ENCODE measurements around the gene MYO7B.

MYO7B gene

DNA sequence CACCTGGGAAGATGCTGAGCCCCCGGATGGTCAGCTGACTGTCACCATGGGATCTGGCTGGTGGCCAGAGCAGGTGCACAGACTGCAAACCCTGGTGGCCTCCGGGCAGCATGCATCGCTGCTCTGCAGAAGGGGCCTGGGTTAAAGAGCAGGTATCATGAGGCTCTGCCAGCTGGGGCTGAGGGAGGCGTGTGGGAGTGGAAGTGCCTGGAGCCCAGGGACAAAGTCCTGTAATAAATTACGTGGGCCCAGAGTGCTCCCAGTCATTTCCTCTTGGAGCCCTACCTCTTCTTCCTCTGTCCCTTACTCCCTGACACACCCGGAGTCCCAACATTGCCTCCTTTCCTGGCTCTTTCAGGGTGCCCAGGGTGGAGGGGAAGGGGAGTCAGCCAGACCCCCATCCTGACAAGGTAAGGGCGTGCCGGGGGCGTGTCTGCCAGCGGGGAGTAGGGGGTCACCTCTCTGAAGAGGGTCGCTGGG is at the start of gene MYO7B:
TSS of gene MYO7B (plus strand) at position 262 of the 480 bp plus-strand sequence. CDS start 24,040 bp downstream, outside the sequence.
- DNase-seq (ENCODE audit: insufficient read length, low spot score) = no peak
- no peak for TF ChIP-seq POLR2A (IDR thresholded peaks at IDR 0.05; ENCODE audit: low read depth, low read length)

DNA sequence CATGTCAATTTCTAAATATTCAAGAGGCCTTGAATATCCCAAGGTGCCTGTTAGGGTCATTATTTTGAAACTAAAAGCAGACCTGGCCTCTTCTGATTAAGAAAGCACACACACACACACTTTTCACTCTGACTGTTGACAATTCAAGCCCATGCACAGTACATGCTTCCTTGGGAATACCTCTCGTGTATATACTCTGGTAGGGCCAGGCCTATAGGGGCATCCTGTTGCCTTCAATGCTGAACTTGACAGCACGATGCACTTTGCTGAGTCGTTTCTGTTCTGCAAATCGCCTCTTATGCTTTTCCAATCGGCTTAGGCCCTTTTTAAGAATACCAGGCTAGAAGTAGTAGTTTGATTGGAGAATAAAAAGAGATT is 49.8 kb upstream of the MYO7B start:
- DNase-seq (ENCODE audit: insufficient read length, low spot score) (no peak), FAIRE-seq (no peak)
- no peak for TF ChIP-seq POLR2A (IDR thresholded peaks at IDR 0.05; ENCODE audit: low read depth, low read length)

More for the DNA sequence above, at the start of gene MYO7B:
- FAIRE-seq = no peak

DNA sequence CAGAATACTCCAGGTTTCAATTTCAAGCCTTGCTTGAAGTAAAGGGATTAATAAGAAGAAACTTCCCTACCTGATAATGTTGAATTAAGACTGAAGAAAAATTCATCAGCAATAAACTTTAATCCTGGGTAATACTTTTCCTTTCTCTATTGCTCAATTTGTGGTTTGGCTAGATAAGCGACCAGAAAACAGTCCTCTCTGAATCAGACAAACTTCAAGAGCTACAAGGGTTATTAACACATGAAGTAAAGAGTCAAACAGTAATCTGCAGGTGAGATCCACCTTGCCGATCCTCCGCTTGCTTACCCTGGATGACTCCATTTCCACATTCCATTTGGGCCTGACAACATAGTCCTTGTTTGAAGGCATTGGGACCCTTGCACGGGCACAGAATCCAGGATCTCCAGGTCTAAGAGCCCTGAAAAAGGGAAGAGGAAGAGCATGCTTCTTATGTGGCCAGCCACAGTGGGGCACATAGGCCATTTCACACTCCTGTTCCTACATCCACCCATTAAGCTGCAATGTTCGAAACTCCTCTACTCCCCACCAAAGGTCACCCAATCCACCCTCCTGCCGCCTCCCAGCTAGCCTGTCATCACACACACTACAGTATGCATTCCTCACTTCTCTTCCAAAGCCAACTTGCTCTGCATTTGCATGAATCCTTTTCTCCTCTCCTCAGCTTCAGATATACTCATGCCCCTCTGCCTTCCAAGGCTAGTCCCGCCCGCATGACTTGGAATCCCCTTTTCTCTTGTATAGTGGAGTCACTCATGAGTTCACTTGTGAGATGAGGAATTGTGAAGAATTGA is 49.0 kb upstream of the MYO7B start:
- TF ChIP-seq POLR2A (IDR thresholded peaks at IDR 0.05; ENCODE audit: low read depth, low read length) = no peak
- FAIRE-seq (no peak), DNase-seq (ENCODE audit: insufficient read length, low spot score) (no peak)

DNA sequence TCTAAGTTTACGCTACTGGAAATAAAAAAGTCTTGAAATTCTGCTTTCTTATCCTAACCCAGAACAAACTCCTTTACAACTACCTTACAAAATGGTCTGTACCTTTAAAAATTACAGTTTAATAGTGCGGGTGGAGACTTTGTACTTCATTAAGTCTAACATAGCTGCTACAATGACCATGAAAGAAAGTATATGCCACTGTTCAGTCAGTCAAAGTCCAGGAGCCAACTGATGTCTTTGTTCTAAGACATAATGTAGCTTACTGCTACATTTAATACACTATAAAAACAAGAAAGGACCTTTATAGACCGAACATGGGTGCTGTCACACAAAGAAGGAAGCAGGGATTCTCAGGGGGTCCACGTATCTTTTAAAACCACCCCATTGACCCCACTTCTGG is 45.2 kb upstream of the MYO7B start:
- TF ChIP-seq POLR2A (IDR thresholded peaks at IDR 0.05; ENCODE audit: low read depth, low read length) = no peak
- DNase-seq (ENCODE audit: insufficient read length, low spot score) = no peak
- no peak for FAIRE-seq

DNA sequence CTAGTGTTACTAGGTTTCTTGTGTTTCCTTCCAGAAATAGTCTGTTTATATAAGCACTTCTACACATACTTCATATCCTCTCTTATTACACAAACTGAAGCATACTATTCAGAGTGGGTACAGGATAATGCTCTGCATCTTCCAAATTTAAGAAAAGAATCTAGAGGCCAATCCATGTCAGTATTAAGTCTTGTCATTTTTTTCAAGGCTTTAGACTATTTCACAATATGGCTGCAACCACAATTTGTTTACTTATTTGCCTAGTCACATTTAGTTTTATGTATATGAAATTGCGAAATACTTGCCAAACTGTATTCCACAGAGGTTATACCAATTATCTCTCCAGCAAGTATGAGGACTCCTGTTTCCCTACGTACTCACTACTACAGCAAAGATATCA is 37.1 kb upstream of the MYO7B start:
- FAIRE-seq = no peak

DNA sequence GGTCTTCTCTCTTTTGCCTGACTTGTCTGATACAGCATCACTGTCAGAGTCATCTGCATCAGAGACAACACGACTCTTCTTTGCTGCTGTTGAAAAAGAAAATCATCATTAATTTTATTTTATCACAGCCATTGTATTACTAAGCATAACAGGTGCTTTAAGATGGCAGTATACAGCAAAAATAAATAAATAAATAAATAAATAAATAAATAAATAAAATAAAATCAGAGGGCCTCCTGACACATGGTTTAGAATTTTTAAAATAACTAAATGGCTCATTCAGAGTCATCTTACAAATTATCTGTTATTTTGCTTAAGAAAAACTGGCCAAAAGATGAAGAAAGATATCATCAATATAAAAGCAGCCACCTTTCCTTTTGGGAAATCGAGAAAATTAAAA is 32.0 kb upstream of the MYO7B start:
- DNase-seq (ENCODE audit: insufficient read length, low spot score) (no peak), FAIRE-seq (no peak)
- TF ChIP-seq POLR2A (IDR thresholded peaks at IDR 0.05; ENCODE audit: low read depth, low read length) = no peak

More for the DNA sequence above, 37.1 kb upstream of the MYO7B start:
- no peak for DNase-seq (ENCODE audit: insufficient read length, low spot score)
- no peak for TF ChIP-seq POLR2A (IDR thresholded peaks at IDR 0.05; ENCODE audit: low read depth, low read length)

DNA sequence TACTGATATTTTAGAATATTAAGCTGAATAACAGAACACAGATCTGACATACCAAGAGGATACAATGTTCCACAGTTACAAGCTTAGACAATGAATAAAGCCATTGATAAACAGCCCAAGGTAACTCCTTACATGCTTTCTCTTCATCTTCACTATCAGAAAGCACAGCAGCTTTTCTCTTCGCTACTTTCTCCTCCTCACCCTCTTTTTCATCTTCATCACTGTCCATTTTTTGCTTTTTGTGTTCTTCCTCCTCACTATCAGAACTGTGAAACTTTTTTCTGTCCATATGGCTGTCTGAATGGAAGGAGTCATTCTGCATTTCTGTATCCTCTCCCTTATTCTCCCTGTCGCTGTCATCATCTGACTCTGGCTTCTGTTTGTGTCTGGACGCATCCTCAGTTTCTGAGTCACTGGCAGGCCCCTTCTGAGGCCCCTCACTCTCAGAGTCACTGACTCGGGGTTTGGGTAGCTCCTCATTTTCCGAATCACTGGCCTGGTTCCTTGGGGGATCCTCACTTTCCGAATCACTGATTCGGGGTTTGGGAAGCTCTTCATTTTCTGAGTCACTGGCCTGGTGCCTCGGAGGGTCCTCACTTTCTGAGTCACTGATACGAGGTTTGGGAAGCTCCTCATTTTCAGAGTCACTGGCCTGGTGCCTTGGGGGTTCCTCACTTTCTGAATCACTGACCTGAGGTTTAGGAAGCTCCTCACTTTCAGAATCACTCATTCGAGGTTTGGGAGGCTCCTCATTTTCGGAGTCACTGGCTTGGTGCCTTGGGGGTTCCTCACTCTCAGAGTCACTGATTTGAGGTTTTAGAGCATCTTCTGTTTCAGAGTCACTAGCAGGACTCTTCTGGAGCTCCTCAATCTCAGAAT is 30.7 kb upstream of the MYO7B start:
- FAIRE-seq = peak; percentile 27
- no peak for DNase-seq (ENCODE audit: insufficient read length, low spot score)
- no peak for TF ChIP-seq POLR2A (IDR thresholded peaks at IDR 0.05; ENCODE audit: low read depth, low read length)

DNA sequence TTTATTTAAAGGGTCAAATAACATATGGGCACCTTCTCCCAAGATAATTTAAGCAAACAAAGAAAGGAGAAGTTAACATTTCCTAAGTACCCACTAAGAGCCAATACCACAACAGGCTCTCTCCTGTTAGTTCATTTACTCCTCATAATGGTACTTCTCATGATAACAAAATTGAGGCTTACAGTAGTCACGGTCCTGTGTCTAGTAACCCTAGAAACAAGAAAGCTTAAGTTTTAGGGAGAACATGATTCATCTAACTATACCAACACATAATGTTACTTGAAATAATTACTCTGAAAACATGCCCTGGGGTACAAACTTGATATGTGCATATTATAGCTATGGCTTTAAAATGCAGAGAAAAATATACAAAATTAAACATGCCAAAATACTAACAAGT is 29.0 kb upstream of the MYO7B start:
- DNase-seq (ENCODE audit: insufficient read length, low spot score) (no peak), FAIRE-seq (no peak)
- TF ChIP-seq POLR2A (IDR thresholded peaks at IDR 0.05; ENCODE audit: low read depth, low read length) = no peak

DNA sequence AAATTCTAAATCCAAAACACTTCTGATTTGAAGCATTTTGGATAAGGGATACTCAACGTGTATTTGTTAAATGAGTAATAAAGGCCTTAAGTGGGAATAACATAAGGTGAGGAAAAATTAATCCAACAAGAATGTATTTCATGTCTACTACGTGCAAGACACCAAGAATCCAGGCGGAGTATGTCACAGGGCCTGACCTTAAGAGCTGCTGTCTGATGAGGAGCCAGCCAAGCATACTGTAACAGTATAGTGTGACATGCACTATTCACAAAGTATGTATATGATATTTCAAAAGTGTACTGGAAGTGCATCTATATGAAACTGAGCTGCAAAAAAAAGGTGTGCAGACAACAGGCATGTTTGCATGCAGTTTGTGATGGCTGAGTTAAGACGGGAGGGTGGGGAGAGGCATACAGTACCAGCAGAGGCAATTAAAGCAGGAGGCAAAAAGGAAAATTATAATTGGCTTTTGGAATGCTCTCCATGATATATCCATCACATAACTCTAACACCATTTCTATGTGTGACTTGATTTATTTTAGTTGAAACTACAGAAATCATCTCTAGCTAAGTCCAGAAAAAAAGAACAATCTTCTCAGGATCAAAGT is 27.4 kb upstream of the MYO7B start:
- DNase-seq (ENCODE audit: insufficient read length, low spot score) = no peak
- no peak for TF ChIP-seq POLR2A (IDR thresholded peaks at IDR 0.05; ENCODE audit: low read depth, low read length)
- FAIRE-seq = peak; percentile 11

DNA sequence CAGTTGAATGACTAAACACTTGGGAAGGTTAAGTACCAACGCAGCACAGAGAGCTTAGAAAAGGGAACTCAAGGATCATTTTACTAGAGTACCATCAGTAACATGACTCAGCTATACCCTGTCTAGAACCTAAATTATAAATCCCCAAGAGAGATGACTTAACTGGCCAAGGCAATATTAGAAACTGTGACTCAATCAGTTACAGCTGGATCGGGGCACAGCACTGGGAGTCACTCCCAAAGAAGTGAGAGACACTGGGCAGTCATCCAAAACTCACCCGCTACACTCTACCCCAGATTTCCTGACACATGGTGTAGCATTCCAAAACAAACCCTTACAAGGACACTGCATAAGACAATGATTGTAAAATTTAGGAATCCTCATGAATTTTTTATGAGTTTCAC is 26.9 kb upstream of the MYO7B start:
- DNase-seq (ENCODE audit: insufficient read length, low spot score) (peak; percentile 72), FAIRE-seq (peak; percentile 99)
- no peak for TF ChIP-seq POLR2A (IDR thresholded peaks at IDR 0.05; ENCODE audit: low read depth, low read length)

DNA sequence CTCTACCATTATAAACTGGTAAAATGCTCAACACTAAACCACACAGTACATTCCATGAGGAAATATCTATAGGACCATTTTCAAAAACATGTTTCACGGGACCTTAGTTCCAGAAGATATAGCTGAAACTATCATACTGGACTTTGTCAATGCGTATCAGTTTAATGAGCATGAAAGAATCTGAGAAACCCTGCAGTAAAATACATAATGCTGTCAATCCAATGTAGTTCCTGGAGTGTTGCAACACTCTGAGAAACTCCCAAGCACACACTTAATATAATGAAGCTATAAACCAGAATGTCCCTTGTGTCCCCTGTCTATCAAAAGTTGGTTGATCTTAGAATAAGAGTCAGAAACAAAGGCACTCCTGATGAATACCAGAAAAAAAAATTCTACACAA is 25.4 kb upstream of the MYO7B start:
- DNase-seq (ENCODE audit: insufficient read length, low spot score) = no peak

DNA sequence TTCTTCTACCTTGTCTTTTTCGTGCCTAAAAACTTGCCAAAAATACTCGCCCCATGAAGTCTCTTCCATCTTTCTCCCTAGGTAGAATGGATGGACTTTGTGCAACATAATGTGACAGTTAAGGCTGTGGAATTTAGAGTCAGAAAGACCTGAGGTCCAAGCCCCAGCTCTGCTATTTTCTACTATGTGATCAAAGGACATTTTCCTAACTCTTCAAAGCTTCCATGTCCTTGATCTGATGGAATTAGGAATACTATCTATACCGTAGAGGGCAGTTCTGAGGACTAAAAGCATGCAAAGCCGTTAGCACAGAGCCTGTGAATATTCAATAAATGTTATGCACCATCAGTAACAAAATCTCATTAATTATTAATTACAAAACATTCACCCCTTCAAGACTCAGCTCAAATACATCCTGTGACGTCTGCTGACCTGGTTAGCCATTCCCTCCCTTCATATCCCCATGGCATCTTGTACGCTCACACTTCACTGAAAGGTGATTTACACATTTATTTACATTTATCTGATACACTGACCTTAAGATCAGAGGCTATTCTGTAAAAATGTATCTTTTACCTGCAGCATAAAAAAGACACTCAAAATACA is 24.3 kb upstream of the MYO7B start:
- no peak for TF ChIP-seq POLR2A (IDR thresholded peaks at IDR 0.05; ENCODE audit: low read depth, low read length)
- DNase-seq (ENCODE audit: insufficient read length, low spot score) (no peak), FAIRE-seq (no peak)

More for the DNA sequence above, 25.4 kb upstream of the MYO7B start:
- no peak for TF ChIP-seq POLR2A (IDR thresholded peaks at IDR 0.05; ENCODE audit: low read depth, low read length)
- FAIRE-seq = no peak

DNA sequence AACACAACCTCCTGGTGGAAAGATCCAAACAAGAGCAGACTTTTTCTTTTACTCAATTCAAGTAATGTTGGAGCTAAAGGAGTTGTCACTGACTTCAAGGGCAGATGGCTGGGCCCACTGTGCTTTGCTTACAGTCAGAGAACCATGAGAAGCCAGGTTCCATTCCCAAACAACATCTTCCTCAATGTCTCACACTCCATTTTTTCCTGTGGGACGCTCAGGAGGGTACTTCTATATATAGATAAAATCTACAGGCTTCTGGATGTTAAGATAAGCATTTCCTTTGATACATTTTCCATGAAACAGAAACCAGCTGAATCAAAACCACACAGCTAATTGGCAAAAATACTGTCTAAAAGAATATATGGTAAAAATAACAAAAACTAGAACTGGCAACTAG is 23.6 kb upstream of the MYO7B start:
- no peak for TF ChIP-seq POLR2A (IDR thresholded peaks at IDR 0.05; ENCODE audit: low read depth, low read length)
- DNase-seq (ENCODE audit: insufficient read length, low spot score) (no peak), FAIRE-seq (no peak)

DNA sequence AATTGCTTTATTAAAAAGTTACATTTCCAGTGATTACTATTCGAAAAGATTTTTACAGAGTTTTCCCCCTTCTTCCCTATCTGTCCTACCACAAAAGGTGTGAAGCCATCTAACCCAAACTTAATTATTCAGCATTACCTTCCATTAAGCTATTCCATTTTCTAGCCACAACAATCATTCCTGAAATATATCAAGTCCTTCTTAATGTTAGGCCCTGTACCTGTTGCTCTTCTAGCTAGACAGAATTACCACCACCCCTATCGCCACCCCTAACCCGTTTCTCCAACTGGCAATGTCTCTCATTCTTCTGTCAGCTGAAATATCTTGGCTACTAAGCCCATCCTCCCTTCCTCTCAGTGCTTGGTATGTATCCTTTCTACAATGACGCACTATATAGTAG is 23.1 kb upstream of the MYO7B start:
- no peak for DNase-seq (ENCODE audit: insufficient read length, low spot score)
- no peak for FAIRE-seq
- TF ChIP-seq POLR2A (IDR thresholded peaks at IDR 0.05; ENCODE audit: low read depth, low read length) = no peak
